Erythroblast (primary cell): ENCODE measurements around the gene DPP10.

Source experiments
- GATA1 ChIP-seq: IDR thresholded peaks from 2 replicates; pipeline ENCODE4 v1.6.1; 2011; ENCODE audit warnings: low read depth, mild to moderate bottlenecking, control low read depth, low read length, moderate library complexity
- POLR2A ChIP-seq: IDR thresholded peaks from 2 replicates; pipeline ENCODE4 v1.6.1; 2011; ENCODE audit warnings: mild to moderate bottlenecking, low read length

GRCh38 chr2:114534116-114535084 lies 92.0 kb downstream of the DPP10 start:
- TF ChIP-seq POLR2A = no peak
- TF ChIP-seq GATA1 = no peak
